Endothelial cell of umbilical vein (primary cell): Measurements from ENCODE around the gene PAX5. TPM values are rescaled to one million over a fixed set of nuclear protein-coding genes. Genes with fewer than 3 reads are reported as not detected.
A peak's percentile ranks its signal among the peaks of the same experiment; 100 is the strongest.

ENCODE experiments used
- BruUV-seq: library from RNA; stranded (reverse); fragments of 400-500 nt; replicated peaks from 2 replicates; lab custom pipeline; 2021; lab: Mats Ljungman, UMichigan
- CTCF ChIA-PET: fragments of 300-600, 350-600 bp; sonication (Branson Sonifier 250); formaldehyde crosslinking; loops from one replicate; lab custom pipeline; 2021; ENCODE audit warnings: antibody characterized with exemption, inconsistent platforms; lab: Charles Lee
- POLR2A ChIA-PET: fragments of 300-600, 350-600 bp; sonication (Branson Sonifier 250); formaldehyde crosslinking; loops from one replicate; lab custom pipeline; 2021; ENCODE audit warnings: antibody characterized with exemption, inconsistent platforms; lab: Charles Lee
- DNase-seq: peaks from one replicate; pipeline ENCODE4 v3.0.0-alpha.2; 2011; ENCODE audit warnings: low read depth, low spot score
- FAIRE-seq: peaks from 2 replicates; lab custom pipeline; 2011; peaks lifted over from hg19 to GRCh38; lab: Jason Lieb, UNC
- H2AFZ ChIP-seq: 2 replicates; pipeline ENCODE4 v1.6.0; 2012; ENCODE audit warnings: low read depth, low read length, control low read depth, inconsistent platforms
- H3K27ac ChIP-seq: 2 replicates; pipeline ENCODE4 v1.5.1; 2011; ENCODE audit warnings: low read depth, mild to moderate bottlenecking, control low read depth, low read length, moderate library complexity; ENCODE audit not compliant: insufficient read depth
- H3K27me3 ChIP-seq, 2 experiments: 2 replicates each; pipeline versions ENCODE4 v1.6.0 to v1.6.1; 2011; ENCODE audit warnings: low read length in 2 of 2, mixed read lengths in 1 of 2; ENCODE audit not compliant: control insufficient read depth in 2 of 2, insufficient read depth in 2 of 2
- H3K36me3 ChIP-seq, 2 experiments: 2 replicates in 1 of 2; 3 replicates in 1 of 2; pipeline ENCODE4 v1.5.1; 2011; ENCODE audit warnings: low read length in 2 of 2, mild to moderate bottlenecking in 1 of 2, moderate library complexity in 1 of 2; ENCODE audit not compliant: control insufficient read depth in 2 of 2, insufficient read depth in 2 of 2; ENCODE audit errors: extremely low read depth in 1 of 2
- H3K4me1 ChIP-seq: 3 replicates; pipeline ENCODE4 v1.5.1; 2011; ENCODE audit warnings: mild to moderate bottlenecking, low read length; ENCODE audit not compliant: control insufficient read depth, insufficient read depth; ENCODE audit errors: extremely low read depth
- H3K4me2 ChIP-seq: 2 replicates; pipeline ENCODE4 v1.6.1; 2011; ENCODE audit warnings: low read length, control low read depth, mixed read lengths; ENCODE audit not compliant: insufficient read depth
- H3K4me3 ChIP-seq, 3 experiments: fragments of 200-600 bp in 1 of 3; sonication (generic), shearing (Covaris generic) in 1 of 3; replicated peaks in 1 of 3; 2 replicates each; pipeline ENCODE4 v1.5.1; 2011 to 2016; ENCODE audit warnings: control low read depth in 3 of 3, low read length in 3 of 3, mild to moderate bottlenecking in 2 of 3, inconsistent platforms in 1 of 3, low read depth in 1 of 3, moderate library complexity in 1 of 3; ENCODE audit not compliant: insufficient read depth in 1 of 3
- H3K79me2 ChIP-seq: 2 replicates; pipeline ENCODE4 v1.6.0; 2012; ENCODE audit warnings: low read length, inconsistent platforms; ENCODE audit not compliant: control insufficient read depth, insufficient read depth
- H3K9ac ChIP-seq: replicated peaks from 2 replicates; pipeline ENCODE3; 2011; ENCODE audit warnings: low read length, control low read depth; ENCODE audit not compliant: insufficient read depth; ENCODE audit errors: extremely low read depth
- H3K9me1 ChIP-seq: replicated peaks from 3 replicates; pipeline ENCODE4 v1.6.0; 2011; ENCODE audit warnings: mild to moderate bottlenecking, low read length; ENCODE audit not compliant: control insufficient read depth, insufficient read depth; ENCODE audit errors: extremely low read depth
- H3K9me3 ChIP-seq: replicated peaks from 2 replicates; pipeline ENCODE4 v1.5.1; 2012; ENCODE audit warnings: low read length, inconsistent platforms; ENCODE audit not compliant: control insufficient read depth, insufficient read depth
- H4K20me1 ChIP-seq: replicated peaks from 2 replicates; pipeline ENCODE3; 2011; ENCODE audit warnings: mild to moderate bottlenecking, low read length; ENCODE audit not compliant: control insufficient read depth, insufficient read depth; ENCODE audit errors: extremely low read depth
- EZH2 ChIP-seq: IDR thresholded peaks from 2 replicates; pipeline ENCODE4 v1.6.1; 2012; ENCODE audit warnings: borderline replicate concordance, low read depth, mild to moderate bottlenecking, moderate library complexity, low read length, inconsistent platforms; ENCODE audit not compliant: severe bottlenecking
- FOS ChIP-seq: IDR thresholded peaks from 2 replicates; pipeline ENCODE4 v1.6.1; 2011; ENCODE audit warnings: mild to moderate bottlenecking, low read length, moderate library complexity, borderline replicate concordance; ENCODE audit not compliant: insufficient read depth
- GATA2 ChIP-seq: IDR thresholded peaks from 2 replicates; pipeline ENCODE4 v1.7.0; 2011; ENCODE audit warnings: low read depth, mild to moderate bottlenecking, moderate library complexity, mixed read lengths, low read length; ENCODE audit not compliant: insufficient read length, insufficient read depth
- JUN ChIP-seq: IDR thresholded peaks from 2 replicates; pipeline ENCODE4 v1.6.1; 2011; ENCODE audit warnings: borderline replicate concordance, low read depth; ENCODE audit not compliant: insufficient read length, insufficient read depth
- MAX ChIP-seq: IDR thresholded peaks from 2 replicates; pipeline ENCODE4 v1.6.1; 2011; ENCODE audit not compliant: insufficient read depth, insufficient read length
- MYC ChIP-seq: IDR thresholded peaks from one replicate; pipeline ENCODE4 v1.6.1; 2011; ENCODE audit warnings: mild to moderate bottlenecking, low read depth, low read length
- POLR2AphosphoS5 ChIP-seq: IDR thresholded peaks from 2 replicates; pipeline ENCODE4 v1.6.1; 2012; ENCODE audit warnings: low read depth, mild to moderate bottlenecking, control low read depth, low read length, moderate library complexity; ENCODE audit not compliant: insufficient read depth
- dilution Hi-C: fragments of 300-500 bp; cut with MboI; formaldehyde crosslinking; loops from one replicate; pipeline ENCODE4 v1.15.0; 2019; ENCODE audit warnings: low sequenced_read_pairs; ENCODE audit not compliant: extremely low pct_ligation_motif_present
- intact Hi-C: fragments of 100-400 bp; cut with micrococcal nuclease; formaldehyde crosslinking; loops from one replicate; pipeline ENCODE4 v1.10.0; 2022
- polyA plus RNA-seq, 4 experiments: library from polyadenylated mRNA; depleted of rRNA in 3 of 4; stranded (reverse) in 3 of 4; unstranded in 1 of 4; fragments of >200 nt; gene quantifications; 2 replicates each; pipeline versions ENCODE4 v1.2.1 to v1.2.3, GENCODE V29; 2011 to 2012; ENCODE audit warnings: missing spikeins in 1 of 4
- total RNA-seq: library from RNA; stranded (reverse); gene quantifications from 2 replicates; pipeline ENCODE4 v1.2.3, GENCODE V29; 2021

Gene PAX5
- total and polyA plus RNA-seq, 2 donors (not counting 3 experiments of a cell fraction or from before 2014, with no cell fraction given) = not detected

GRCh38 chr9:37025823-37026112, 8.3 kb downstream of the PAX5 start:
- H3K9me3 ChIP-seq = no peaks in the 10 kb centered on the region
- no peaks in the 10 kb centered on the region for H4K20me1 ChIP-seq
- no peaks in the 10 kb centered on the region for H3K36me3 ChIP-seq
- DNase-seq = no peak
- POLR2A ChIA-PET = no interaction called here
- H3K9me1 ChIP-seq = no peaks in the 10 kb centered on the region
- H3K4me3 ChIP-seq = no peak overlapping the region
- no peak for FAIRE-seq
- H3K4me1 ChIP-seq = peaks cover 7% of the 10 kb centered on the region
- H2AFZ ChIP-seq = no peak overlapping the region
- H3K27ac ChIP-seq = no peak overlapping the region
- CTCF ChIA-PET = interaction anchor here (1.6 kb wide), 1 partner anchor 30 kb away, joined by 4 read pairs; no protein-coding TSS in a partner anchor
- TF ChIP-seq GATA2 = no peak
- no peak for TF ChIP-seq JUN
- H3K79me2 ChIP-seq = no peaks in the 10 kb centered on the region
- intact Hi-C loops = loop anchor here (2.0 kb wide), 1 partner anchor 95 kb away; the partner anchor contains the start of gene ZCCHC7
- peaks cover 80 to 96% of the 10 kb centered on the region in 2 experiments for H3K27me3 ChIP-seq
- peak overlapping the region; percentile 28 for H3K4me2 ChIP-seq
- no peak overlapping the region for H3K9ac ChIP-seq
- dilution Hi-C loops = no loop called here
- no TSS peak for BruUV-seq

GRCh38 chr9:37025071-37025822, 8.8 kb downstream of the PAX5 start:
- Histone ChIP-seq H3K9ac (no peak overlapping the region), H3K9me1 (no peaks in the 10 kb centered on the region), H3K79me2 (no peaks in the 10 kb centered on the region), H3K27ac (no peak overlapping the region), H3K9me3 (no peaks in the 10 kb centered on the region), H3K4me1 (peaks cover 7% of the 10 kb centered on the region), H3K36me3 (no peaks in the 10 kb centered on the region), H2AFZ (no peak overlapping the region), H3K4me2 (peak overlapping the region; percentile 28), H3K27me3 (peaks cover 78 to 95% of the 10 kb centered on the region in 2 experiments), H4K20me1 (no peaks in the 10 kb centered on the region), H3K4me3 (no peak overlapping the region)
- POLR2A ChIA-PET = no interaction called here
- no peak for FAIRE-seq
- dilution Hi-C loops = no loop called here
- BruUV-seq = no TSS peak
- CTCF ChIA-PET = interaction anchor here (1.6 kb wide), 1 partner anchor 30 kb away, joined by 4 read pairs; no protein-coding TSS in a partner anchor
- DNase-seq = no peak
- intact Hi-C loops = no loop called here
- TF ChIP-seq JUN (no peak), POLR2AphosphoS5 (no peak), FOS (no peak), MAX (no peak), EZH2 (peak; percentile 91), GATA2 (no peak), MYC (no peak)
